GM19452 (cell line): ENCODE results near the gene GALNTL6.

Experiments used
- ATAC-seq: cut with Tn5 transposase; IDR thresholded peaks from one replicate; pipeline ENCODE4 v1.9.1; 2021; ENCODE audit not compliant: unreplicated experiment

The GALNTL6 gene

DNA sequence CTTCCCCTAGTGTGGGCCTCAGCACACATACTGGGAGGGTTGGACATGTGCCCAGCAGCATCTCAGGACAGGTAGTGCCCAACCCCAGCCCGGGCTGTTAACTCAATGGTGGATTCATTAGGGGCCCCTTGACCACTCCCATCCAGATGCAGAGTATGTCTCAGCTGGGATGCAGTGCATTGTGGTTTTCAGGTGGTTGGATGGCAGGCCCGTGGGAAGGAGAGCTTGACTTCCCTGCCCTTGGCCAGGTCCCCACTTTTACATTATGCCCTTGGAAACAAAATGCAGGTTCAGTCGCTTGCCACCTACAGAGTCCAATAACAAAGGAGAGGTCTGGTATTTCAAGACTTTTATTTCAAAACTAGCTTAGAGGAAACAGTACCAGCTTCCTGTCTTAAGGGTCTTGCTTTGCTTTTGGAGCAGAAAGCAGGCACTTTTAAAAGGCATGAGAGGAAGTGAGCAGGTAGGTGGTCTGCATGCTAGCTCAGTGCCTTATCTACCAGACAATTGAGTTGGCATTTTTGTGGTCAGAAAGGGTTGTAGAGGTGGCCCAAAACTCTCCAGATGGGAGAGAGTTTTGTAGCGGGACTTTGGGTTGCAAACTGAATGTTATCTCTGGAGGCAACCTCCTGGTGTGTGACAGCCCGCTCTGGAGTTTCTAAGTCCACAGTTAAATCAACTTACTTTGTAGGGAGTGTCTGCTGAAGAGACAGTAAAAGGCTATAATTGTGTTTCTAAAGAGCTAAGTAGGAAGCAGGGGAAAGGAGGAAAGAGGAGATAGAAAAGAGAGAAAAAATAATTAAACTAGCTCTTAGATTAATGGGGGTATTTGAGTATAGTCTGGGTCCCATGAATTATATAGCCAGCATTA is 171.0 kb downstream of the GALNTL6 start:
- ATAC-seq = no peak

DNA sequence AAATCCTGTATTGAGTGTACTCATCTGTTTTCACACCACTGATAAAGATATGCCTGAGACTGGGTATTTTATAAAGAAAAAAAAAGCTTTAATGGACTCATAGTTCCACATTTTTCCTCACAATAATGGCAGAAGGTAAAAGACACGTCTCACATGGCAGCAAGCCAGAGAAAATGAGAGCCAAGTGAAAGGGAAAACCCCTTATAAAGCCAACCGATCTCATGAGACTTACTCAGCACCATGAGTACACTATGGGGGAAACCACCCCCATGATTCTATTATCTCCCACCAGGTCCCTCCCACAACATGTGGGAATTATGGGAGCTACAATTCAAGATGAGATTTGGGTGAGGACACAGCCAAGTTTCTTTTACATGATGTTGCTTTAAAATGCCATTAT is 171.9 kb downstream of the GALNTL6 start:
- no peak for ATAC-seq

DNA sequence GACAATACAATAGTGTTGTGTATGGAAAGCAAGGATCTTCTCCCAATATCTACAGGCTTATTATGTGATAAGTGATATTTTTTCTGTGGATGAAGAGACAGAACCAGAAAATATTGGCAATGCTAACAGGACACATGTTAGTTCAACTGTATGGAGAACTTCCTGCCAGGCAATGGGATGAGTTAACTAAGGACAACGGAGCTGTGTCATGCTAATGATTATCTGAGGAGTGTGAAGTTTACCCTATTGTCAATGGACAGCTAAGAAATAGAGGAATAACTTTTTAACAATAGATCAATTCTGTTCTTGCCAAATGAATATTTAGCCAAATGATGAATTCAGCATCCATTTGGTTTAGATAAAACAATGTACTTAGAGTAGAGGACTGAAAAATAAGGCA is 180.0 kb downstream of the GALNTL6 start:
- no peak for ATAC-seq

DNA sequence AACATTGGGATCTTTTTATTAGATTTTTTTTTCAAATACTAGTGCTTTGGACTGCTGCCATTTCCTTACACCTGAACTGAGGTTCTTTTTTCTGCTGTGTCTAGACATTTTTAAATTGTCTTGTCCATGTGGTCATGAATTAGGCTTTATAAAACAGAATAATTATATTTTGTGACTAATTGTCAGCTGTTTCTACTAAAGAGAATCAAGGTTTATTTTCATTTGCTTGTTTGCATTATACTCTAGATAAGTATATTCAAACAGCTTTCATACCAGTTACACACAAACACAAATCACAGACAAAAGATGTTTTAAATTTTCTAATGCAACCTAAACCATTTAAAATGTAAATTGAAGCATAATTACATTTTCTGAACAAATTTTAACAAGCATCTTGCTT is 194.7 kb downstream of the GALNTL6 start:
- no peak for ATAC-seq

DNA sequence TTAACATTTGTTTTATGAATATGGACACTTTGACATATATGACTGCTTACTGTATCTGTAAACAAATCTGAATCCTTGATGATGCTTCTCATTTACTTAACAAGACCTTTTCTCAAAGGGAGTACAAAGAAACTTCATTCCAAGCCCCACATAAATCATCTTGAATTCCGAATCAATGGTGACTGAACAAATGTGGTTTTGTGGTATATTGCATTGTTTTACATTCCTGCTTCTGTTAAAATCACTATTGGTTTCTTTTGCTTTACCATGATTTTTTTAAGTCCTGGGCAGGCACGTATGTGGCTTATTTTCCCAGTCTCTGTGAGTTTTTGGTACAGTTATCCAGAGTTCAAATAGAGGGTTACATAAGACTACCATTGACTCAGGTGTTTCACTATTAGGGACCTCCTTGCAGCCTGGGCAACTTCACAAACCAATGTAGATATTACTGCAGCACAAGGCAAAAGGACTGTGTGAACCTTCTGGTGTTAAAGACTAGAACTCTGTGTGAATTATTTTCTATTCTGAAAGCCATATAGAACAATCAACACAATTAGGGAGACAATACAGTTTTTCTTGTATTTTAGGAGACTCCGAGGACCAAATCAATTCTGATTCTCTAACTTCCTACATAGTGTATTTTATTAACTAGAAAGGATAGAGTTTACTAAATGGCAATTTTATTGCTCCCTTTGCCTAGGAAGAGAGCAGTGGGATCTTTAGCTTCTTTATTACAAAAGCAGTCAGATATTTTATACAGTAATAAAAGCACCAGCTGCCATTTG is 196.4 kb downstream of the GALNTL6 start:
- ATAC-seq = no peak

DNA sequence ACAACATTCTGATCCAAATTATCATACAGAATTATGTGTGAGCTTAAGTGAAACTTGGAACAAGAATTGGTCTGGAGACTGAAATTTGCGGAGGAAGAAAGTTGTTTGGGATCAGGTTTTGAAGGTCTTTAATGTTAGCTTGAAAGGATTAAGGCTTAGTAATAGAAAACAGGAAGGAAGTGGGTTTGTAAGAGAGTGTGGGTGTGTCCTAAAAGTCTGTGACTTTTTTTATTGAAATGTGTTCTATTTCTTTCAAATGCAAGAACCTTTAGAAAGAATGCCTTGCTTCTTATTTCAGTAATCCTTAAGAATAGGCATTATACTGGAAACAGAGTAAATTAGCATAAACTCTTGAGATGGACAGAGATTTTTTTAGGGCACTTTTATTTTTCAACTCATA is 198.0 kb downstream of the GALNTL6 start:
- no peak for ATAC-seq

DNA sequence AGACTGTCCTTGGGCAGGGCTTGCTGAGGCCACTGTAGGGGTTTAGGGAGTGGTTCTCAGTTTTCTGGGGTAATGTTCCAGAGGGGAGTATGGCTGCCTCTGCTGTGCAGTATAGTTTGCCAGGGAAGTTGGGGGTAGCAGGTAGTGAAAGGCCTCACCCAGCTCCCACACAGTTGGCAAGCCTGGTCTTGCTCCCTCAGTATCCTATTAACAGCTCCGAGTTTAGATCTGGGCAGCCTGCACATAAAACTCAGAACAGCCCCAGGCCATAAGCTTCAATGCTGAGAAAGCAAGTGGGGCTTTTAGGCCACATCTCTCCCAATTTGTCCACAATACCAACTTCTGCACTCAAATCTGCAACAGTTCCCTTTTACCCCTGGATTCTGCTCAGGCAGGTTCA is 205.2 kb downstream of the GALNTL6 start:
- no peak for ATAC-seq

DNA sequence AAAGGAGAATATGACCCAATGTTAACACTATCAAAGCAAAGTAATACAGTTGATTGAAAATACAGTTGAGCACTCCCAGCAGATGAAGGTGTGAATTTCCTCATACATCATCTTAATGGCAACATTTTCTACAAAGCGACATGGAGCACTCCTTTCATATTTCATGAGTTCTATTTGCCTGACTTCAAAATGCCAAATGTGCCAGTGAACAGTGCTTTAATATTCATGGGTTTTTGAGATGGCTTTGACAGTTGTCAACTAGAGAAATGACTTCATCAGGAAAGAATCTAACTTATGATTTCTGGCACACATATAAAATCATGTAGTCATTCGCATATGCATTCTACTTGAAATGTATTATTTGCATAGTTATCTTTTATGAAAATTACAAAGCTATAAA is 222.4 kb downstream of the GALNTL6 start:
- ATAC-seq = no peak

DNA sequence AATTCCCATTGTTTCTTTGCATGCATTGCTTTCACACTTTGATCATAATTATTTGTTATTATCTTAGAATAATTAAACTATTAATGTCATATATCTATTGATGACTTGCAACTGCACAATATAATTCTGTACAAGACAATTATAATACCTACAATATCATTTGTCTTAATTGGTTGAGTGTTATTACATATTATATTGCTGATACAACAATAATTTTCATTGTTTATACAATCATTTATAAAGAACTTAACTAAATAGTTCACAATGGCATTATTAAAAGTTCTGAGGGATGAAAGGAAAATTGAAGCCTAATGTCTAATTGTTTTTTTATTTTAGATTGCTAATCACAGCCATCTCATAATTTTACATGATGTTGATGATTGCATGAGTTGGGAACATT is 227.6 kb downstream of the GALNTL6 start:
- ATAC-seq = no peak

DNA sequence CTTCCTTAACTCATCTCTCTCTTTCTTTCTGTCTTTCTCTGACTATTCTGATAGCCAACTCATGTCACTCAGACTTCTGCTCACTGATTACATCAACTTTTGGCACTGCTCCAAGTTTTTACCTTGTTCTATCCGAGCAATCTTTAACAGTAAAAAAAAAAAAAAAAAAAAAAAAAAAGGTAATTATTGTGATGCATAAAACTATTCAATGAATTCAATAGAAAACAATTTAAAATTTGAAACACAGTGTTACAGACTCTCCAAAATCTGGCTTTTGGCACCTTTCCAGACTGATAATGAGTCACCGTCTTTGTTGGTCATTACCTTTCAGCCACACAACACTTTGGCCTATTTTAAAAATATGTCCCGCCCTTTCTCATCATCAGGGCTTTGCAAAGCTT is 229.5 kb downstream of the GALNTL6 start:
- no peak for ATAC-seq

DNA sequence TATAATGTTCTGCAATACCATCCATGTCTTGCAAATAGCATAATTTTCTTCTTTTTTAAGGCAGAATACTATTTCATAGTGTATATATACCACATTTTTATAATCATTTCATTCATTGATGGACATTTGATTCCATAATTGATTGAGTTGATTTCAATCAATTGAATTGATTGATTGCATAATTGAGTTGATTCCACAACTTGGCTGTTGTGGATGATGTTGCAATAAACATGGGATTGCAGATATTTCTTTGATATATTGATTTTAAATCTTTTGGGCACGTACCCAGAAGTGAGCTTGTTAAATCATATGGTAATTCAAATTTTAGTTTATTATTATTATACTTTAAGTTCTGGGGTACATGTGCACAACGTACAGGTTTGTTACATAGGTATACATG is 232.8 kb downstream of the GALNTL6 start:
- ATAC-seq = no peak

DNA sequence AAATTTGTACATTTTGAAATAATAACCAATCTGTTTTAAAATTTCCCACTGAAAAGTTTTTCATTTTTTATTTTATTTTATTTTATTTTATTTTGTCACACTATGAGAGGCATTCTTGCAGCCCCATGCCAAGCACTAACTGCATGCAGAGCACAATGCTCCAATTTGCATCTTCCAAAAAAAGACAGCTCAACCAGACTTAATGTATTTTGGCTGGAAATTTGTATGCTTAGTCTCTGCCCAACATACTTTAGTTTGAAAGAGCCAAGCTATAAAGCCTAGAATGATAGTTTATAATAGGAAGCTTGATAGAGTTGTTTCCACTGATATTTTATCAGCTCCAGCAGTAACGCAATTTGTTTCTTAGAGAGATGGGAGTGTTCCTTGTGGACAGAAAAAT is 235.5 kb downstream of the GALNTL6 start:
- ATAC-seq = no peak

DNA sequence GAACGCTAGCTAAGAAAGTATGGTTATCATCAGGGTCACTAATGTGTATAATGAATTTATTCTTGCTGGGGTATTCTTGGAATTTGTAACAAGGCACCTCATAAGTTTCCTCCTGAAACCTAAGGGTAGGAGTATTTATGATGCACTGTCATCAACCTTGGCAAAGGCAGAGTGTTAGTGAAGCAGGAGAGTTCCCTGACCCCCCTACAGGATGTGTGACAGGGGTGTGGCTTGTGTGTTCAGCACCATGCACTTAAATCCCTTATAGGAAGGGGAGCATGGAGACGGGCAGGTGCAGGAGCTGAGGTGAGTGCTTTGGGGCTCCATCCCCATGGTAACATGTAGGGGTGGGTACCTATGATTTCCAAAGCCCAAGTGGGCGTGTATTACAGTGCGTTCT is 237.7 kb downstream of the GALNTL6 start:
- no peak for ATAC-seq

DNA sequence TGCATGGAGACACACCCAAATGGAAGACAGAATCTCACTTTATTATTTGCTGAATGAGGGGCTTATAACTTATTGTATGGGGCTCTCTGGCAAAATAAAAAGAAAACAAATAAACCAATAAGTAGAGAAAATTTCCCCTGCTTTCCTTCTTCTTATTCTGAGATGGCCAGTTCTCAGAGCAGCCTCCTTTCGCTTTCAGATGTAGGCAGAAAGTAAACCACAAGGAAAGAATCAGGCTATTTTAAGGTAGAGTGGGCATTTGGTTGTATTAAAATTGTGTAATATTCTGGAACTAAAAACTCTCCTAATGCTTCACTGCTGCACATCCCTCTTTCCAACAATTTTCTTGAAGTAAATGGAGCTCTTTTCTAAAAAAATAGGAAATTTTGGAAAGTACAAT is 241.8 kb downstream of the GALNTL6 start:
- ATAC-seq = peak; percentile 68

DNA sequence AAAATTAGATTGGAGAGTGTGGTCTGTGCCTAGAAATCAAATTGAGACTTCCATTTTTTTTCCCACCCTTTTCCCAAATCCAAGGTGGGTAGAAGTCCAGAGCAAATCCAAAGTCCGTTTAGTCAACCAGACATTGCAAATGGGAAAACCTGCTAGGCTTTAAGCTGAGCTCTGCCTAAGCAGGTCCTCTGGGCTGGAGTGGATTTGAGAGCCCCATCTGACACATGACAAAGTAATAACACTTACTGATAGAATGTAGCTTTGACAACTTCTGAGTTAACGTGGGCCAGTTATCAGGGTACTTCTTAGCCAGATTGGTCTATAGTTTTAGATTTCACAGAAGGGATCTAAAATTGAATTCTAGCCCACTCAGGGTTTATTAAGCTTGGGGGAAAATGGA is 242.3 kb downstream of the GALNTL6 start:
- ATAC-seq = no peak

DNA sequence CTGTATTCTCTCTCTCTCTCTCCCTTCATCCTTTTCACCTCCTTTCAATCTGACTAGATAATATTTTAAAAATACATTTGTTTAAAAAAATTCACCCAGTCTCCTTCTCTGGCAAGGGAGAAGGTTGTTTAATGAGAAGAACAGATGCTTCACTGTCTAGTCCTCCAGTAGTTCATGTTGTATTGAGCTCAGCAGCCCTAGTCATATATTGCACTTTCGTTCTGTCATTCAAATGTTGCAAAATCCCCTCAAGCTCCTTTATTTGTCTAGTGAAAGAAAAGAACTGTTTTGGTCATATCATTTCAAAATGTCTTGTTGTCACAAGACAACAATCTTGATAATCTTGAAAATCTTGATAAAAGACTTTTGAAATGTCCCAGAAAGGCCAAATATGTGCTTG is 248.0 kb downstream of the GALNTL6 start:
- ATAC-seq = peak; percentile 53

DNA sequence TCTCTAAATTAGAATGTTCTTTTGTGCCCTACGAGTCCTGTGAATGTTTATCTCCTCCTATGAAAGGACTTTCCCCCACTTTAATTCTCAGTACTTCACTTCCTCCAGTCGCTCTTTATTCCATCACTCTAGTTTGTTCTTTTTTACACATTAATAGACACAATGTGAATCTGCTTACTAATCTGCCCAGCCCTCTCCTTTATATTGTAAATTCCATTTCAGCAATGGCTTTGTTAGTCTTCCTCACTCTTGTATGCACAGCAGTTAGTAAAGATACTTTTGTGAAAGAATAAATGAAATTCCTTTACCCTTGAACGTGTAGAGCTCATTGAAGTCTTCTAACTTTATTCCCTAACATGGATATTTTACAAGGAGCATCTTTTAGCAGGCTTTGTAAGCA is 255.3 kb downstream of the GALNTL6 start:
- ATAC-seq = no peak

DNA sequence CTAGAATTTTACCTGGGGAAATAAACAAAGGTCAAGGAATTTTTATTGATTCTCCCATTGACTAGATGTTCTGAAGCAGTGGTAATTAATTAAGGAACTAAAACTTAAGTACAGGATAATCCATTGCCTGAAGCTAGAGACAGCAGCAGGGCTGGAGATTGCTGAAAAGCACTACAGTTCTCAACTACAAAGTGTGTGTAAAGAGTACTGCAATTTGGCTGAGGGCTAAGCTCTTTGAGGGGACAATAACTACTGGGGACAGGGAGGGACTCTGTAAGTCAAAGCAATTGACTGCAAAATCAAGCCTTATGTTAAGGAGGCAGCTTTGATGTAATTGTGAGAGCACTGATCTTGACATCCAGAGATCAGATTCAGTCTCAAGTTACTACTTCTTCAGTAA is 260.4 kb downstream of the GALNTL6 start:
- no peak for ATAC-seq

DNA sequence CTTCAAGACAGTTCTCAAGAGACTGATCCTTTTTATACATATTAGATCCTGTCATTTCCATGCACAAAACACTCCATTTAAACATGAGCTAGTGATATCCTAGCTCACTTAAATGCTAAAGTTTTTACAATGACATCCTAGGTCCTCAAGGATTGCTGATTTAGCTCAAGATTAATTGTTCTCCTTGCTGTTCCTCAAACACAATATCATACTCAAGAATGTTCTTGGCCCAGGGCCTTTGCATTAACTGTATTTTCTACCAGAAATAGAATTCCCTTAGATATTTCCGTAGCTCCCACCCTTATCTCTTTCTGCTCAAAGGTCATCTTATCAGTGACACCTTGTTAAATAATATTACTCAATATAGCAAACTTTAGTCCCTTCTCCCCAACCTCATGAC is 270.1 kb downstream of the GALNTL6 start:
- no peak for ATAC-seq

DNA sequence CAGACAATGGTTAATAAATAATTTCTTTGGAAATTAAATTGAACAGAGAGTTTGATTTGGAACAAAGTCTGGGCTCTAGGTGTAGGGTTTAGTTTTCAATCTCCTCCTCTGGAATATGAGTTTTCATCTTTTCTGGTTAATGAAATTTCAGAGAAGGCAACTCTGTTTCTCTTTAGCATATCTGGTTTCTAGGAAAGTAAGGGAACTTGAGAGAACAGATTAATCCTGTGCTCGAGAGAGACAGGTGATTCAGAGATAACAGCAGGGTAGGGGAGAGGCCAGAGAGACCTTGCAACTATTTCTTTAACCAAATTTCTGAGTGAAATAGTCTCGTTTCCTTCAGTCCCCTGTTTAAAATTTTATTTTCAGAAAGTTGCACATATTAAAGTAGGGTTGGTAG is 275.4 kb downstream of the GALNTL6 start:
- no peak for ATAC-seq

DNA sequence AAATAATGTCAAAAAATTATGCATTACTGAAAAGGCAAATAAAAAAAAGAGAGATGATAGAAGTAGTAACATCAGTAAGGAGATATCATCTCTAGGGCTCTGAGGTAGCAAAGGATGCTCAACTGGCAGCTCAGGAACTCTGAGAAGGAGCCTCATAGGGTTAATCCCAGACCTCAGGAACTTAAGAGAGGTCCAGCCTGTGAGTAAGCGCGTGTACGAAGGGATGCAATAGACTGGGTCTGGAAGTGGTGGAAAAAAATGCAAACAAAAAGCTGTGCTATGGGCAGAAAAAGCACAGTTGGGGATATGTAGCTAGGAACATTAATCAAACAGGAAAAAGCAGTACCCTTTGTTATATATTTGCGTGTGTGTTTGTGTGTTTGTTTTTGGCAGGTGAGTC is 282.0 kb downstream of the GALNTL6 start:
- no peak for ATAC-seq

DNA sequence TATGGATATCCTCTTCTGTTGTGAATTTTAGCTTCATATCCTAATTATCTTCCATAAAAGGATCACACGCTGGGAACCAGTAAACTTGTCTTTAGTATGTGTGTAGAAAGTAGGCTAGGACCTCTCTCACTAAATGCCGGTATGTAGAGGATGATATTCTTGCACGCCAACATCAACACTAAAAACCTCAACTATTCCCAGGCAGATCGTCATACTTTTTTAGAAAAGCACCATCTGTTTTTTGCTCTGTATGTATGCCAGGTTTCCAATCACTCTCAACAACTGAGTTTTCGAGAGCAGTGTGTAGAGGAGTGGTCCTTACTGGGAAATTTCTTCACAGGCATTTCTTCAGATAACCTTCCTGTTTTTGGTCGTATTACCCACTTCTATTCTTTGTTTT is 283.6 kb downstream of the GALNTL6 start:
- no peak for ATAC-seq
